T-helper 1 cell (primary cell): ENCODE data around the gene ADAT3.
A peak's percentile ranks its signal among the peaks of the same experiment; 100 is the strongest.

Source experiments
- DNase-seq, 5 donors: peaks; one replicate each; pipeline ENCODE4 v3.0.0-alpha.2; 2012 to 2020
- total RNA-seq, 4 donors: gene quantifications; one replicate each; lab custom pipeline; 2026; lab: John Stamatoyannopoulos, UW

ADAT3 gene
- 1.2 to 2.3 (median 1.7) reads per million in 4 donors for total RNA-seq

GRCh38 chr19:1905110-1905862 is at the start of gene ADAT3, which contains the start of gene SCAMP4:
Gene ADAT3, plus strand, starts transcription at chr19:1905399. Its CDS starts 6,649 bp downstream, at chr19:1912048.
Gene SCAMP4, plus strand, starts transcription at chr19:1905399. Its CDS starts 9,621 bp downstream, at chr19:1915020.
- DNase-seq: peak; percentile 95 to 99 (median 98)

DNA sequence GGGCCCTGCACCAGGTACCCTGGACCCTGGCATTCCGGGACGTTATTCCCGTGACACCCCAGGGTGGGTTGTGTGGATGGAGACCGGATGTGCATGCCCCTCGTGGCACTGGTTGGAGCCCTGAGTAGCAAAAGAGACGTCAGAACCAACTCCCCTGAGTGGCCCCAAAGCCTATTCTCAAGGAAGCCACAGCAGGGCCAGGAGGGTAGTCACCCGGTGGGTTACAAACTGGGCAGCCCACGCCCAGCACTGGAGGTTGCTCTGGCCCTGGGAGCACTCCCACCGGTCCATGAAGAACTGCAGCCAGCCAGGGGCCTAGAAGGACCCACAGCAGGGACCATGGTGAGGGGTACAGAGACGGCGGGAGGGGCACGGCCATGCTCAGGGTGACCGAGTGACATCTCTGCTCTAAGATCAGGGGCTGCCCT is 49.4 kb upstream of the ADAT3 start:
- DNase-seq: peak in 1 of 5 donors; percentile 64

DNA sequence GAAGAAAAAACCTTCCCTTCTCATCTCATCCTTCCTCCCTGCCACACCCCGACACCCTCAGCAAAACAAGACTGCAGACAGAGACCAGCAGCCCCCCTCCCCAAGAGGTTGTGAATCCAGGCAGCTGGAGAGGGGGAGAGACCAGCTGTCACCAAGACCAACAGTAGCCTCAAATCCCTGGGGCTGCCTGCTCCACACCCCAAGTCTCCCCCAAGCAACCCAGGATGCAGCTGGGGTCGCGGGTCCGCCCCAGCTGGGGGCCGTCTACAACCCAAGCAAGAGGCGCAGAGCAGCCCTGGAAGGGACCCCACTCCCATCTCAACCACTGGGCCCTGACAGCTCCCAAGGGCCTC is 48.9 kb upstream of the ADAT3 start:
- DNase-seq: no peak

DNA sequence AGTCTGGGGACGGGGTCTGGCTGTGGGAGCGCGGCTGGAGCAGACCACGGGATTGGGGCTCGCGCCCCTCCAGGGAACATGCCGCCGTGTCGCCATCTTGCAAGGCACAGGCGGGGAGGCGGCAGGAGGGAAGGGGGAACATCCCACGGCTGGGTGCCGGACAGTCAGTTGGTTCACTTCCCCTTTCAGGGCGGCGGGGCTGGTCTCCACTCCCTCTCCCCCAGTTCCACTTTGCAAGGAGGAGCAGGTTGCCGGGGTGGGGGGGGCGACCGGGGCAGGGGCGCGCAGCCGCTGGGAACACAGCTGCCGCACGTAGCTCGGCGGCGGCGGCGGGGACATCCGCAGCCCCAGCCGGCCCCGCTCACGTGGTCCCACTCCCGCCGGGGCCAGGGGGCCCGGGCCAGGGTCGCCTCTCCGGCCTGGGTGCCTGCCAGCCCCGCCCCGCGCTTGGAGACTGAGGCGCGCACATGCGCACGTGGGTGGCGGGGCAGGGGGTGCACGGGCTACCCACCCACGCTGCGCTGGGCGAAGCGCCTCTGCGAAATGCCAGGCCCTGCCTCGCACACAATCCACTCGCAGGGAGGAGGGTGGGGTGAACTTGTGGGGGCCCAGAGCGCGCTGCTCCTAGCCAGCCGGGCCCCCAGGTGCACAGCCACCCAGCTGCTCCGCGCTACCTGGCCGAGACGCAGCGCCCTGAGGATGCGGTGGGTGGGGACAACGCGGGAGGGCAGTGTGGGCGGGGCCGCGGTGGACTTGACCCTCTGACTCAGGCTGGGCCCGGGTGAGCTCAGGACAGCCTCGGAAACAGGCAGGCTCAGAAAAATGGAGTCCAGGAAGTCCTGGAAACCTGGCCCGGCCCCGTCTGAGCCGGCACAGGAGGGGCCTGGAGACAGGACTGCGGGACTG is 48.2 kb upstream of the ADAT3 start:
- DNase-seq: peak in 1 of 5 donors; percentile 41

GRCh38 chr19:1857648-1858326 is 47.4 kb upstream of the ADAT3 start:
- no peak for DNase-seq

- DNase-seq: no peak
Observed at GRCh38 chr19:1858412-1859081, 46.7 kb upstream of the ADAT3 start.

- DNase-seq: no peak
Observed at GRCh38 chr19:1859331-1859781, 45.8 kb upstream of the ADAT3 start.

GRCh38 chr19:1860042-1860775 is 45.0 kb upstream of the ADAT3 start:
- DNase-seq: peak; percentile 45 to 70 (median 68)

GRCh38 chr19:1860821-1861598 is 44.2 kb upstream of the ADAT3 start:
- DNase-seq: no peak

DNA sequence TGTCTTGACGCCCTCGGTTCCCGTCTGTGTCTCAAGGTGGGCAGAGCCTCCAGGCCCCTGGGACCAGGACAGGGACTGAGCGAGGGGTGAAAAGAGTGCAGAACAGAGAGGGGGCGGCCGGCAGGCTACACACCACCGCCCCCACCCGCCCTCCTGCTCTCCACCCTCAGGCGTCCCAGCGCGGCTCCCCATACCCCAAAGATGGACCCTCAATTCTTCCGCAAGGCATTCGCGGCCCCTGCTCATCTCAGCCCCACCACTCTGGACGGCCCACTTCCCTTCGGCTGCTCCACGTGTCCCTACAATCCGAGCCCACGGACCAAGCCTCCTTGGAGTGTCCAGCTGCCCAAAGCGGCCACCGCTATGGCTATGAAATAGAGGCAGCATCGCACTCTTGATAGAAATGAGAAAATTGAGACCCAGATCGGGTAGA is 43.6 kb upstream of the ADAT3 start:
- DNase-seq: no peak

DNA sequence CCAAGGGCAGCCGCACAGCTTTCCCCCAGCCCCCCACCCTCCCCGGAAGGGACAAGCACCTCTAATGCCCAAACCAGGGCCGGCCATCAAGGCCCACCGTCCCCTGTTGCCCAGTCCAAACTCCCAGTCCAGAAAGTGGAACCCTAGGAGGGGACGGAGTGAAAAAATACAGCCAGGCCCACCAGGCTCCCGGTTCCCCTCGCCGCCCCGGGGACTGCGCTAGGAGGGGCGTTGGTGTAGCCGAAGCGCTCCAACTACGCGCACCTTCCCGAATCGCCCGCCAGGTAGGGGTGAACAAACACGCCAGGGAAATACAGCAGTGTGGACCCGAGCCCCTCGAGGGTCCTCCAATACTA is 43.2 kb upstream of the ADAT3 start:
- DNase-seq: no peak

DNA sequence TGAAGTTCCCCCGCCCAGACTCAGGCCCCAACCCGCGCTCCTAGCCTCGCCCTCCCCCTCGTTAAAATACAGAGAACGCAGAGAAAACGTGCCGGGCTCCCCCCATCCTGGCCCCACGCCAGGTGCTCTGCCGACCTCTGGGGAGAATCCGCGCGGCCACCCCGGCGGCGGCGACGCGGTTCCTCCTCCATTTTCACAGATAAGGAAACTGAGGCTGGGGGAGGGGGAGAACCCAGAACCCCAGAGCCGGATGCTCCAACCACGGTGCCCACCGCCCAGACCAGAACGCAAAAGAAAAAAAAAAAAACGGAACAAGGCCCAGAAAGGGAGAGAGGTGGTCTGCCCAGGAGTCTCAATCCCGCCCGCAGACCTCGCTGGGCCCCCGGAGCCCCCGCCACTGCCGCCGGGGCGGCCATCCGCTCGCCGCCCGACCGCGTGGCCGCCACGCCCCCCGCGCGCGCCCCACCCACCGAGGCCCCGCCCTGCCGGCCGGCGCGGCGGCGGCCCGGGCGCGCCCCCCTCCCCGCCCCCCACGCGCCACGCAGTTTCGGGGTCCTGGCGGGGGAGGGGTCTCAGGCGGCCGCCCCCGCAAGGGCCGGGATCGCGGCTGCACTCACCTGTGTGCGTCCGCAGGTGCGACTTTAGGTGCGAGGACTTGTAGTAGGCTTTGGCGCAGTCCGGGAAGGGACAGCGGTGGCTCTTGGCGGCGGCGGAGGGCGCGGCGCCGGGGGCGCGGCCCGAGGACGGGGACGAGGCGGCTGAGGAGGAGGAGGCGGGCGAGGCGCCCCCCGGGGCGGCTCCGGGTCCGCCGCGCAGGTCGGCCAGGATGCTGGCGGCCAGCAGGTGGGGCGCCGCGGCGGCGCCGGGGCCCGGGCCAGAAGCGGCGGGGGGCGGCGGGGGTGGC is 42.5 kb upstream of the ADAT3 start:
- peak in 4 of 5 donors; percentile 46 to 65 (median 56) for DNase-seq

DNA sequence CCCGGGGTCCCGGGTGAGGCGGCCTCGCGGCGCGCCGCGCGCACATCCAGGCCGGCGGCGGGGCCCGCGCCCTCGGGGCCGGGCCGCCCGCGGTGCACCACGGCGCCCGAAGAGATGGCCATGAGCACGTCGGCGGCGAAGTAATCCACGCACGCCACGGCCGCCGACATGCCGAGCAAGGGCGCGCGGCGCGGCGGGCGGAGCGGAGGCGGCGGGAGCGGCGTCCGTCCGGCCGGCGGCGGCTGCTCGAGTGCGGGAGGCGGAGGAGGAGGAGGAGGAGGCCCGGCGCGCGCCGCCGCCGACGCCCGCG is 41.9 kb upstream of the ADAT3 start, which contains the start of gene KLF16:
KLF16 (minus strand) TSS at position 252 of the 310 bp plus-strand sequence; CDS start at position 170, 82 bp downstream.
- DNase-seq: no peak

DNA sequence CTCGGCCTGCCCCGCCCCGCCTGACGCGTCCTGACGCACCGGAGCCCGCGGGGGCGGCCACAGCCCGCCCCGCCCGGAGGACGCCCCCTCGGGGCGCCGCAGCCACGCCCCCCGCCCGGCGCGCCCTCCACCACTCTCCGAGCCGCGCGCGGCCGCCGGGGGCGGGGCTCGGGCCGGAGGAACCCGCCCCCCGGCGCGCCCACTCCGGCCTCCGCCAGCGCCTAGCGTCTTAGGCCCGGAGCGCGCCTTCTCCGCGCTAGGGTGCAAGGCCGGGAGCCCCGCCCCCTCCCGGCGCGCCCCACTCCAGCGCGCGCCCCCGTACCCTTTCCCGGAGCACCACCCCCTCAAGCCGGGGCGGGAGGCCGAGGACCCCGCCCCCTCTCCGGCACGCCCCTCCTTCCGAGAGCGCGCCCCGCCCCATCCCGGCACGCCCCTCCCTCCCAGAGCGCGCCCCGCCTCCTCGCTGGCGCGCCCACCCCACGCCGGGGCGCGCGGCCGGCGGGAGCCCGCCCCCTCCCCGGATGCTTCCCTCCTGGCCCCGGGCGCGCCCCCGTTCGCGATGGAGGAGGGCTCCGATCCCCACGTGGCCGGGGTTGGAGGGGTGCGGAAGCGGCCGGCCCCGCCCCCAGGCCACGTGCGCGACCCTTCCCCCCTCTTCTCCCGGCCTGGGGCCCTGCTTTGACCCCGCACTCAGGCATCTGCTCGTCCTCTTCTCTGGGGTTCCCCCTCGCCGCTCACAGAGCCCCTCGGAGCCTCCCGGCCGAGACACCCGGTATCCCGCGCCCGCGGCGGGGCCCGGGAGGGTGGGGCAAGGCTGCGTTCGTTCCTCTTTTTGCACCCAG is 41.3 kb upstream of the ADAT3 start:
- DNase-seq: peak; percentile 88 to 95 (median 90)

GRCh38 chr19:1864480-1865171 is 40.6 kb upstream of the ADAT3 start:
- DNase-seq: peak in 2 of 5 donors; percentile 55 to 68

- no peak for DNase-seq
Observed at GRCh38 chr19:1865172-1866010, 39.8 kb upstream of the ADAT3 start.
